ENCODE data around the gene TBX3. TPM values are rescaled to one million over a fixed set of nuclear protein-coding genes. Genes with fewer than 3 reads are reported as not detected.

Gene TBX3
- total RNA-seq, 1 donor from 2014 or later, result 0.96 TPM

DNA sequence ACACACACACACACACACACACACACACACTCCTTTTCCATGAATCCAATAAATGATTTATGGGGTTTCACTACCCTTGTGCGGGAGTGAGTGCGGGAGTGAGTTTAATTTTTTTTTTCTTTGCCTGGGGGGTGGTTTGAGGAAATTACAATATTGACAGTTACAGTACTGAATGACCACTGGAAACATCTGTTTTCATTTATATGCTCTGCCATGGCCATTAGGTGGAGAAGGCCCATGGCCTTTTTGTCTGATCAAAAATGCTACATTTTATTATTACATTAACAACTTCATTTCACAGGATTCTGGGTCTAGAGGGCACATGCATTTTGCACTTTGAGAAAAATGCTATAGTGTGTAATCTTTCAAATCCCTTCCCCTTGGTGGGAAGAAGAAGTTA, 5.9 kb downstream of the TBX3 start:
- Mint-ChIP-seq H3K9me3 (no peaks in the 10 kb centered on the region), H3K4me3 (no peak overlapping the region), H3K4me1 (peaks cover 15% of the 10 kb centered on the region), H3K27ac (ENCODE audit: unreplicated experiment) (no peak overlapping the region), H3K27me3 (ENCODE audit: low read depth) (peaks cover 98% of the 10 kb centered on the region), H3K36me3 (ENCODE audit: low read depth) (peaks cover 3% of the 10 kb centered on the region)
- TF ChIP-seq, protein P1, sequence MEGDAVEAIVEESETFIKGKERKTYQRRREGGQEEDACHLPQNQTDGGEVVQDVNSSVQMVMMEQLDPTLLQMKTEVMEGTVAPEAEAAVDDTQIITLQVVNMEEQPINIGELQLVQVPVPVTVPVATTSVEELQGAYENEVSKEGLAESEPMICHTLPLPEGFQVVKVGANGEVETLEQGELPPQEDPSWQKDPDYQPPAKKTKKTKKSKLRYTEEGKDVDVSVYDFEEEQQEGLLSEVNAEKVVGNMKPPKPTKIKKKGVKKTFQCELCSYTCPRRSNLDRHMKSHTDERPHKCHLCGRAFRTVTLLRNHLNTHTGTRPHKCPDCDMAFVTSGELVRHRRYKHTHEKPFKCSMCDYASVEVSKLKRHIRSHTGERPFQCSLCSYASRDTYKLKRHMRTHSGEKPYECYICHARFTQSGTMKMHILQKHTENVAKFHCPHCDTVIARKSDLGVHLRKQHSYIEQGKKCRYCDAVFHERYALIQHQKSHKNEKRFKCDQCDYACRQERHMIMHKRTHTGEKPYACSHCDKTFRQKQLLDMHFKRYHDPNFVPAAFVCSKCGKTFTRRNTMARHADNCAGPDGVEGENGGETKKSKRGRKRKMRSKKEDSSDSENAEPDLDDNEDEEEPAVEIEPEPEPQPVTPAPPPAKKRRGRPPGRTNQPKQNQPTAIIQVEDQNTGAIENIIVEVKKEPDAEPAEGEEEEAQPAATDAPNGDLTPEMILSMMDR (conservative IDR thresholded peaks at IDR 0.05), result no peak
- no peak for DNase-seq (ENCODE audit: low read depth, low spot score)

DNA sequence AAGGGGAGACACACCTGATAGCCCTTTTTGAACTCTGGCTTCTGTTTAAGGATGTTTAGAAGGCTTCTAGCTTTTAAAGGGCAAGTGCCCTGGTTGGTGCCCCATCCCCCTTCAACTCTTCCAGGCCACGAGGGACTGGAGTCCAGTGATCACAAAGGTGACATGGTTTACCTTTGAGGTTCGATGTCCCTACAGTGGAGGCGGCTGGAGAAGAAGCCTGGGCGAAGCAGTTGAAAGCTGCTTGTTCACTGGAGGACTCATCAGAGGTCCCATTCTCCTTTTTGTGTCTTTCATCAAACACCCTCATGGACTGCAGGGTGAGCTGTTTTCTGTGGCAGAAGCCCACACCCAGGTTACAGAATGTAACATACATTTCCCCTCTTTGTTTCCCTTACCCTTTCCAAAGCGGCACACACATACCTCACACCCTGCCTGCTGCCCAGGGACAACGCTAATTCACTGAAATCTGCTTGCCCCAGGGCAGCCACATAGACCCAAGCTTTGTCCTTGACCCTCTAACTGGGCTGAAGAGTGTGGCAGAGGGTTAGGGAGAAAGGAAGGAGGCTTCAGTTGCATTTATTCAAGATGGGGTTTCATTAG, 7.7 kb downstream of the TBX3 start:
- Mint-ChIP-seq H3K27me3 (ENCODE audit: low read depth) (peaks cover 98% of the 10 kb centered on the region), H3K4me3 (peak overlapping the region; percentile 57), H3K27ac (ENCODE audit: unreplicated experiment) (no peak overlapping the region), H3K4me1 (peaks cover 5% of the 10 kb centered on the region), H3K36me3 (ENCODE audit: low read depth) (peaks cover 3% of the 10 kb centered on the region), H3K9me3 (no peaks in the 10 kb centered on the region)
- TF ChIP-seq, protein P1 (conservative IDR thresholded peaks at IDR 0.05), result no peak
- DNase-seq (ENCODE audit: low read depth, low spot score), result no peak

GRCh38 chr12:114674251-114675047, 9.5 kb downstream of the TBX3 start:
- no peak for DNase-seq (ENCODE audit: low read depth, low spot score)
- Mint-ChIP-seq H3K4me1 (peaks cover 11% of the 10 kb centered on the region), H3K4me3 (no peak overlapping the region), H3K27me3 (ENCODE audit: low read depth) (peaks cover 98% of the 10 kb centered on the region), H3K9me3 (no peaks in the 10 kb centered on the region), H3K27ac (ENCODE audit: unreplicated experiment) (no peak overlapping the region), H3K36me3 (ENCODE audit: low read depth) (peaks cover 3% of the 10 kb centered on the region)
- TF ChIP-seq, protein P1 (conservative IDR thresholded peaks at IDR 0.05), result no peak

DNA sequence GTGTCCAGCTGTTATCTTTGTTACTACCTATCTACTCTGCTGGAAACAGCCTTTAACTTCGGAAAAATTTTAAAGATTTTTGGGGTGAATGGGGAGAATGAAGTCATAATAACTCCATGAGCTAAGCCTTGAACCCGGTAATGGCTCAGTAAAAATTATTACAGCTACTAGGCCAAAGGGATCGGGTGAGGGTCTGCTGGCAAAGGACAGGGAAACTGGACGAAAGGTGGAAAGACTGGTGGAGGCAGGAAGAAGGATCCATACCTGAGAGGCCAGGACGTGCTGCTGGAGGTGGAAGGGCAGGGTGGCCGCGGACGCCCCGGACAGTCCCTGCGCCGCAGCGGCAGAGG, 10.1 kb downstream of the TBX3 start:
- Mint-ChIP-seq H3K4me1 (peaks cover 11% of the 10 kb centered on the region), H3K4me3 (no peak overlapping the region), H3K27me3 (ENCODE audit: low read depth) (peaks cover 98% of the 10 kb centered on the region), H3K27ac (ENCODE audit: unreplicated experiment) (no peak overlapping the region), H3K36me3 (ENCODE audit: low read depth) (peaks cover 3% of the 10 kb centered on the region), H3K9me3 (no peaks in the 10 kb centered on the region)
- DNase-seq (ENCODE audit: low read depth, low spot score), result no peak
- TF ChIP-seq, protein P1 (conservative IDR thresholded peaks at IDR 0.05), result no peak

DNA sequence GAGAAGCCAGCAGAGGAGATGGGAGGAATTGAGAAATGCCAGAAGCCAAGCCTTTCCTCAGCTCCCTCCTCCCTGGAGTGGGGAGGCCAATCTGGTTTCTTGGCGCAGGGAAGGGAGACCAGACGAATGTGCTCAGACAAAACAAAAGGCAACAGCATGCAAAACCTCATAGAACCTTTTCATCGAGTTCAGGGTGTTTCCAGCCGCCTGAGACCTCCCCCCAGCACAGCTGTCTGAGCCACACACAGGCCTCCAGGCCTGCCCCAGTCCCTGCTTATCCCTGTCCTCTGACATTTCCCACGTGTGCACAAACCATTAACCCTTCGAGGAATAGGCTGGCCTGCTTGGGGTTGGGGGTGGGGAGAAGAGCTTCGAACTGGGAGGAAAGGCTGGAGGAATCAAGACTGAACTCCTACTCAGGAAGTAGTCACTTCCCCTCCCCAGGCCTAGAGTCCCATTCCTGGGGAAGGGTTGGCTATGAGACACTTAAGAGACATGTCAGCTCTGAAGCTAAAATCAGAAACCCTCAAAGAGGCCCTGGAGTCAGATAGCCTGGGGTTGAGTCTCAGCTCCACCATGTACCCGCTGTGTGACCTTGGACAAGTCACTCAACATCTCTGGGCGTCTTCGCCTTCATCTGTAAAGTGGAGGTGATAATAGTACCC, 10.7 kb downstream of the TBX3 start:
- TF ChIP-seq, protein P1 (conservative IDR thresholded peaks at IDR 0.05), result no peak
- Mint-ChIP-seq H3K27me3 (ENCODE audit: low read depth) (peaks cover 98% of the 10 kb centered on the region), H3K4me1 (peaks cover 13% of the 10 kb centered on the region), H3K4me3 (peak overlapping the region; percentile 41), H3K9me3 (no peaks in the 10 kb centered on the region), H3K27ac (ENCODE audit: unreplicated experiment) (no peak overlapping the region), H3K36me3 (ENCODE audit: low read depth) (peaks cover 3% of the 10 kb centered on the region)
- no peak for DNase-seq (ENCODE audit: low read depth, low spot score)
